Astrocyte (in vitro differentiated cells and primary cell): ENCODE measurements around the gene EYS. TPM values are rescaled to one million over a fixed set of nuclear protein-coding genes. Genes with fewer than 3 reads are reported as not detected.
"Not testable (repeated sequence)": the region's sequence is repeated elsewhere in the genome, so short reads cannot be mapped to it uniquely, and the experiment has no call there.

ENCODE experiments used
- DNase-seq: peaks from one replicate; pipeline ENCODE4 v3.0.0-alpha.2; 2010; ENCODE audit warnings: low read depth
- FAIRE-seq: peaks from 2 replicates; lab custom pipeline; 2011; peaks lifted over from hg19 to GRCh38; lab: Jason Lieb, UNC
- H2AFZ ChIP-seq: 2 replicates; pipeline ENCODE4 v1.6.0; 2012; ENCODE audit warnings: low read depth, low read length, inconsistent platforms
- H3K27ac ChIP-seq: 2 replicates; pipeline ENCODE4 v1.5.1; 2011; ENCODE audit warnings: low read depth, low read length, inconsistent platforms
- H3K27me3 ChIP-seq: 2 replicates; pipeline ENCODE4 v1.6.0; 2011; ENCODE audit warnings: low read length, inconsistent platforms; ENCODE audit not compliant: insufficient read depth
- H3K36me3 ChIP-seq: 2 replicates; pipeline ENCODE4 v1.5.1; 2011; ENCODE audit warnings: low read length, inconsistent platforms; ENCODE audit not compliant: insufficient read depth
- H3K4me1 ChIP-seq: 2 replicates; pipeline ENCODE4 v1.5.1; 2011; ENCODE audit warnings: low read length, inconsistent platforms; ENCODE audit not compliant: insufficient read depth
- H3K4me2 ChIP-seq: 2 replicates; pipeline ENCODE4 v1.6.0; 2012; ENCODE audit warnings: low read length, inconsistent platforms
- H3K4me3 ChIP-seq: 2 replicates; pipeline ENCODE4 v1.5.1; 2011; ENCODE audit warnings: low read depth, mild to moderate bottlenecking, low read length, inconsistent platforms; ENCODE audit not compliant: insufficient read depth
- H3K79me2 ChIP-seq: 2 replicates; pipeline ENCODE4 v1.6.0; 2012; ENCODE audit warnings: mild to moderate bottlenecking, low read length, inconsistent platforms; ENCODE audit not compliant: insufficient read depth
- H3K9ac ChIP-seq: 2 replicates; pipeline ENCODE4 v1.6.0; 2012; ENCODE audit warnings: mild to moderate bottlenecking, low read length, inconsistent platforms
- H3K9me3 ChIP-seq: 2 replicates; pipeline ENCODE4 v1.5.1; 2012; ENCODE audit warnings: low read depth, mild to moderate bottlenecking, low read length, inconsistent platforms; ENCODE audit not compliant: insufficient read depth
- H4K20me1 ChIP-seq: 2 replicates; pipeline ENCODE4 v1.6.0; 2012; ENCODE audit warnings: low read length, inconsistent platforms; ENCODE audit not compliant: insufficient read depth
- H3K27ac Mint-ChIP-seq: one replicate; pipeline ENCODE4 v1.8.0; 2021; ENCODE audit warnings: mild to moderate bottlenecking, mixed read lengths; ENCODE audit not compliant: unreplicated experiment
- H3K27me3 Mint-ChIP-seq: one replicate; pipeline ENCODE4 v1.8.0; 2021; ENCODE audit warnings: low read depth, mixed read lengths; ENCODE audit not compliant: unreplicated experiment
- H3K36me3 Mint-ChIP-seq: one replicate; pipeline ENCODE4 v1.8.0; 2021; ENCODE audit warnings: low read depth, mixed read lengths; ENCODE audit not compliant: unreplicated experiment
- H3K4me1 Mint-ChIP-seq: one replicate; pipeline ENCODE4 v1.8.0; 2021; ENCODE audit warnings: low read depth, mixed read lengths; ENCODE audit not compliant: unreplicated experiment
- H3K4me3 Mint-ChIP-seq: one replicate; pipeline ENCODE4 v1.8.0; 2021; ENCODE audit warnings: mild to moderate bottlenecking, moderate library complexity, mixed read lengths; ENCODE audit not compliant: unreplicated experiment
- H3K9me3 Mint-ChIP-seq: one replicate; pipeline ENCODE4 v1.8.0; 2021; ENCODE audit warnings: mild to moderate bottlenecking, mixed read lengths; ENCODE audit not compliant: unreplicated experiment
- EZH2 ChIP-seq: IDR thresholded peaks from 2 replicates; pipeline ENCODE4 v1.6.1; 2012; ENCODE audit warnings: mild to moderate bottlenecking, low read length, inconsistent platforms; ENCODE audit not compliant: insufficient read depth
- total RNA-seq: library from RNA; stranded (reverse); gene quantifications from 2 replicates; pipeline ENCODE4 v1.2.1, GENCODE V29; 2021
- TF ChIP-seq, protein P1 (sequence below): IDR thresholded peaks from 2 replicates; pipeline ENCODE4 v1.5.1; 2011; ENCODE audit warnings: low read depth, mild to moderate bottlenecking, inconsistent platforms, low read length, moderate library complexity; ENCODE audit not compliant: insufficient read depth

The EYS gene
- total RNA-seq, 1 donor from 2014 or later: 0.16 TPM

DNA sequence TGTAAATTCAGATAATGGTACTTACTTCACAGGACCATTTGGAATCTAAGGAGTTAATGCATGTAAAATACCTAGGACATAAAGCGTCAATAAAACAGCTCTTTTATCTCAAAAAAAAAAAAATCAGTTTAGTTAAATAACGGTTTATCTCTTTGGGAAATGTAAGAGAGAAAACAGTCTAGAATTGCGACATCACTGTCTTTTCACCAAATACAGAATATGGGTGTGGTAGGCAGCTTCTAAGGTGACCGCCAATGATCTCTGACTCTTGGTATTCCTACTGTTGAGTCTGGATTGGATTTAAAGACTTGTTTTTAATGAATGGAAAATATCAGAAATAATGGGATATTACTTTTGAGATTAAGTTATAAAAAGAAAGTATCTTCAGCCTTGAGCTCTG lies 111.5 kb downstream of the EYS start:
- Mint-ChIP-seq H3K9me3 (peaks cover 5% of the 10 kb centered on the region), H3K36me3 (no peaks in the 10 kb centered on the region), H3K4me3 (no peak overlapping the region), H3K27ac (no peak overlapping the region), H3K4me1 (no peaks in the 10 kb centered on the region), H3K27me3 (no peaks in the 10 kb centered on the region)
- DNase-seq (no peak), FAIRE-seq (no peak)
- H3K4me1 ChIP-seq: no peaks in the 10 kb centered on the region
- no peak overlapping the region for H3K9ac ChIP-seq
- no peak overlapping the region for H3K27ac ChIP-seq
- H4K20me1 ChIP-seq: no peaks in the 10 kb centered on the region
- no peaks in the 10 kb centered on the region for H3K79me2 ChIP-seq
- H3K9me3 ChIP-seq: no peaks in the 10 kb centered on the region
- no peak overlapping the region for H3K4me2 ChIP-seq
- H3K4me3 ChIP-seq: no peak overlapping the region
- H3K36me3 ChIP-seq: no peaks in the 10 kb centered on the region
- H3K27me3 ChIP-seq: no peaks in the 10 kb centered on the region
- no peak overlapping the region for H2AFZ ChIP-seq
- TF ChIP-seq EZH2: no peak
- TF ChIP-seq, protein P1, sequence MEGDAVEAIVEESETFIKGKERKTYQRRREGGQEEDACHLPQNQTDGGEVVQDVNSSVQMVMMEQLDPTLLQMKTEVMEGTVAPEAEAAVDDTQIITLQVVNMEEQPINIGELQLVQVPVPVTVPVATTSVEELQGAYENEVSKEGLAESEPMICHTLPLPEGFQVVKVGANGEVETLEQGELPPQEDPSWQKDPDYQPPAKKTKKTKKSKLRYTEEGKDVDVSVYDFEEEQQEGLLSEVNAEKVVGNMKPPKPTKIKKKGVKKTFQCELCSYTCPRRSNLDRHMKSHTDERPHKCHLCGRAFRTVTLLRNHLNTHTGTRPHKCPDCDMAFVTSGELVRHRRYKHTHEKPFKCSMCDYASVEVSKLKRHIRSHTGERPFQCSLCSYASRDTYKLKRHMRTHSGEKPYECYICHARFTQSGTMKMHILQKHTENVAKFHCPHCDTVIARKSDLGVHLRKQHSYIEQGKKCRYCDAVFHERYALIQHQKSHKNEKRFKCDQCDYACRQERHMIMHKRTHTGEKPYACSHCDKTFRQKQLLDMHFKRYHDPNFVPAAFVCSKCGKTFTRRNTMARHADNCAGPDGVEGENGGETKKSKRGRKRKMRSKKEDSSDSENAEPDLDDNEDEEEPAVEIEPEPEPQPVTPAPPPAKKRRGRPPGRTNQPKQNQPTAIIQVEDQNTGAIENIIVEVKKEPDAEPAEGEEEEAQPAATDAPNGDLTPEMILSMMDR: no peak

DNA sequence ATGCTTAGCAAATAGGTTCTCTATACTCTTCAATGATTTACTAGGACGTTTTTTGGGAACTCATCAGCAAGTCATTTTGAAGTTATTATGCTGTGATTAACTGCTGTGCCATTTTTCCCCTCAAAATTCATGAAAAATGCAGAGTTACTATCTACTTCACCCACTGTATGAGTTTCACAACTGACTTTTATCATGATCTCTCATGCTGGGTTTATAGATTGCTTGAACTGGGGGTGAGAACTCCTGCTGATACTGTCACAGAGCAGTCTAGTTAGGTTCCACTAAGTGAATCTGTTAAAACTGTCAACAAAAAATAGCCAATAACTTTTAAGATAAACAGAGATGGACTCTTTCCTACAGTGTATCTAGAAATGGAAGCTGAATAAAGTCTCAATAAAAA lies 136.7 kb downstream of the EYS start:
- Histone ChIP-seq H3K27ac (no peak overlapping the region), H3K79me2 (no peaks in the 10 kb centered on the region), H3K36me3 (no peaks in the 10 kb centered on the region), H3K9ac (no peak overlapping the region), H3K27me3 (no peaks in the 10 kb centered on the region), H4K20me1 (no peaks in the 10 kb centered on the region), H3K4me1 (no peaks in the 10 kb centered on the region), H3K4me3 (no peak overlapping the region), H3K9me3 (no peaks in the 10 kb centered on the region), H2AFZ (no peak overlapping the region), H3K4me2 (no peak overlapping the region)
- H3K9me3 Mint-ChIP-seq: peaks cover 2% of the 10 kb centered on the region
- no peak for FAIRE-seq
- H3K36me3 Mint-ChIP-seq: no peaks in the 10 kb centered on the region
- no peak overlapping the region for H3K27ac Mint-ChIP-seq
- no peak for DNase-seq
- no peaks in the 10 kb centered on the region for H3K27me3 Mint-ChIP-seq
- TF ChIP-seq EZH2: no peak
- TF ChIP-seq, protein P1: no peak
- no peak overlapping the region for H3K4me3 Mint-ChIP-seq
- no peaks in the 10 kb centered on the region for H3K4me1 Mint-ChIP-seq

DNA sequence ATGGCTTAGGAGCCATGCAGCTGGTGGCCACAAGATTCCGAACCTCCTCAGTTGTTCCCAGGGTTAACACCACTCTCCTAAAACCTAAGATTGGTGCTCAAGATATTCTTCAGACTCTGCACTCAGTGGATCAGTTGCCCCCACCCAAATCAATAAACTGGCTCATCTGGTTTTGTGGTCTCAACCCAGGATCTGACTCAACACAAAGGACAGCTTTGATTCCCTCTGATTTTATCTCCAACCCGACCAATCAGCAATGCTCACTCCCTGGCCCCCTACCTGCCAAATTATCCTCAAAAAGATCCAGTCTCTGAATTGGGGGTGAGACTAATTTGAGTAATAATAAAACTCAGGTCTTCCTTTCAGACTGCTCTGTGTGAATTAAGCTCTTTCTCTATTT lies 137.5 kb downstream of the EYS start:
- Mint-ChIP-seq H3K36me3 (no peaks in the 10 kb centered on the region), H3K27ac (no peak overlapping the region), H3K27me3 (no peaks in the 10 kb centered on the region), H3K4me3 (no peak overlapping the region), H3K9me3 (peaks cover 2% of the 10 kb centered on the region), H3K4me1 (no peaks in the 10 kb centered on the region)
- DNase-seq: no peak
- Histone ChIP-seq H4K20me1 (no peaks in the 10 kb centered on the region), H3K27ac (no peak overlapping the region), H3K9me3 (no peaks in the 10 kb centered on the region), H3K4me1 (no peaks in the 10 kb centered on the region), H3K27me3 (no peaks in the 10 kb centered on the region), H3K79me2 (no peaks in the 10 kb centered on the region), H3K4me3 (no peak overlapping the region), H3K4me2 (no peak overlapping the region), H3K9ac (no peak overlapping the region), H2AFZ (no peak overlapping the region), H3K36me3 (no peaks in the 10 kb centered on the region)
- no peak for FAIRE-seq
- TF ChIP-seq, protein P1: no peak
- TF ChIP-seq EZH2: no peak

DNA sequence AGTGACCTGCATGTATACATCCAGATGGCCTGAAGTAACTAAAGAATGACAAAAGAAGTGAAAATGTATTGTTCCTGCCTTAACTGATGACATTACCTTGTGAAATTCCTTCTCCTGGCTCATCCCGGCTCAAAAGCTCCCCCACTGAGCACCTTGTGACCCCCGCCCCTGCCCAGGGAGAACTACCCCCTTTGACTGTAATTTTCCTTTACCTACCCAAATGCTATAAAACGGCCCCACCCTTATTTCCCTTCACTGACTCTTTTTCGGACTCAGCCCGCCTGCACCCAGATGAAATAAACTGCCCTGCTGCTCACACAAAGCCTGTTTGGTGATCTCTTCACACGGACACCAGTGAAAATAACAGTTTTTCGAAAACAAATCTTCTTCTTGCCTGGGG lies 138.0 kb downstream of the EYS start:
- H3K27me3 ChIP-seq, H3K4me2 ChIP-seq, H3K9ac ChIP-seq: not testable (repeated sequence)

More for the DNA sequence above, 138.0 kb downstream of the EYS start:
- not testable (repeated sequence) for H3K4me3 Mint-ChIP-seq, H3K36me3 Mint-ChIP-seq, H3K9me3 Mint-ChIP-seq, H3K36me3 ChIP-seq, H3K27me3 Mint-ChIP-seq, H3K27ac Mint-ChIP-seq, H4K20me1 ChIP-seq, H2AFZ ChIP-seq, H3K9me3 ChIP-seq, H3K79me2 ChIP-seq, H3K4me3 ChIP-seq, H3K4me1 ChIP-seq, DNase-seq, H3K27ac ChIP-seq, FAIRE-seq, H3K4me1 Mint-ChIP-seq
